GM12864 (cell line): ENCODE data around the gene ALAD.
"Not testable (repeated sequence)": the region's sequence is repeated elsewhere in the genome, so short reads cannot be mapped to it uniquely, and the experiment has no call there.

Experiments
- DNase-seq: peaks from one replicate; pipeline ENCODE4 v3.0.0-alpha.2; 2011; ENCODE audit warnings: low read depth
- H3K4me3 ChIP-seq: 2 replicates; pipeline ENCODE4 v1.5.1; 2011; ENCODE audit warnings: mild to moderate bottlenecking, low read depth, low read length, control low read depth
- CTCF ChIP-seq: IDR thresholded peaks from 2 replicates; pipeline ENCODE4 v1.5.1; 2011; ENCODE audit warnings: low read depth, mild to moderate bottlenecking, moderate library complexity, low read length, control low read depth, inconsistent platforms; ENCODE audit errors: missing control alignments

Gene ALAD

GRCh38 chr9:113369855-113370140 lies 31.3 kb downstream of the ALAD start:
- no peak for DNase-seq
- no peak overlapping the region for H3K4me3 ChIP-seq
- TF ChIP-seq CTCF: no peak

GRCh38 chr9:113368982-113369854 lies 31.9 kb downstream of the ALAD start:
- H3K4me3 ChIP-seq: no peak overlapping the region
- DNase-seq: no peak

GRCh38 chr9:113368348-113368981 lies 32.6 kb downstream of the ALAD start:
- no peak for DNase-seq
- no peak for TF ChIP-seq CTCF
- H3K4me3 ChIP-seq: no peak overlapping the region

More at GRCh38 chr9:113368982-113369854, 31.9 kb downstream of the ALAD start:
- TF ChIP-seq CTCF: no peak

GRCh38 chr9:113365652-113366051 lies 35.4 kb downstream of the ALAD start:
- not testable (repeated sequence) for H3K4me3 ChIP-seq, DNase-seq

- TF ChIP-seq CTCF: no peak
- no peak for DNase-seq
- H3K4me3 ChIP-seq: no peak overlapping the region
These were observed 36.1 kb downstream of the ALAD start for GRCh38 chr9:113364951-113365350.

GRCh38 chr9:113363336-113363735 lies 37.7 kb downstream of the ALAD start:
- no peak overlapping the region for H3K4me3 ChIP-seq
- TF ChIP-seq CTCF: no peak
- DNase-seq: no peak

GRCh38 chr9:113361304-113362018 lies 39.6 kb downstream of the ALAD start:
- no peak for DNase-seq
- TF ChIP-seq CTCF: no peak
- no peak overlapping the region for H3K4me3 ChIP-seq
